Upper lobe of left lung (tissue), 4 donors: ENCODE data around the gene SGMS1.

ENCODE experiments used
- EP300 ChIP-seq, 4 donors: sonication (generic); formaldehyde crosslinking; IDR thresholded peaks; one replicate each; pipeline ENCODE4 v1.5.1; 2017; ENCODE audit warnings: antibody characterized with exemption in 4 of 4, control low read depth in 2 of 4
- TF ChIP-seq, protein P1 (sequence below), 6 experiments: fragments of 450-650 bp in 4 of 6; fragments of 200-600 bp in 2 of 6; sonication (generic) in 2 of 6; IDR thresholded peaks; one replicate each; pipeline ENCODE4 v1.5.1; 2016 to 2019; ENCODE audit warnings: antibody characterized with exemption in 6 of 6

DNA sequence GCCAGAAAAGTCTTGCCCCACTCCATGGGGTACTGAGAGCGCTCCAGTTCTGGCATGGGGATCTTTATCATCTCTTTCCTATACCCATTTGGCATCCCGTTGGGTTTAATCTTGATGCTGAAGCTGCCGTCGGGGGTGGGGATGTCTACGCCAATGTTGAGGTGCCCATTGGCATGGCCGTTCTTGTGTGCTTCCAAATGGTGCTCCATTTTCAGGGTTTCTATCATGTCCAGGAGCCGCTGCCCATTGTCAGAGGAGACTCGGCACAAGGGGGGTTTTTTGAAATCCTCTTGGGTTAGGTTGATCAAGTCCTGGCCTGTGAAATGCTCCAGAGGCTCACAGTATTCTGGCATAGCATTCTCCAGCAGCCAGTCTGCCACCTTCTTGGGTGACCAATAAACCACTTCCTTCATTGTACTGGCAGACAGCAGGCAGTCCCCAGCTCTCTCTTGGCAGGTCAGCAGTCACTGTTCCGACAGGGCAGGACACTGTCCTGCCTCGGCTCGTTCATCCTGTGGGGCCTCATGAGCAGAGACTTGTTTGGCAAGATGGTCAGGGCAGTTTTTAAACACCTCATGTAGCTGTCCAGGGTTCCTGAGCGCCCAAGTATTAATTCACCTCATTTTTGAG lies 279.9 kb downstream of the SGMS1 start:
- TF ChIP-seq, protein P1, sequence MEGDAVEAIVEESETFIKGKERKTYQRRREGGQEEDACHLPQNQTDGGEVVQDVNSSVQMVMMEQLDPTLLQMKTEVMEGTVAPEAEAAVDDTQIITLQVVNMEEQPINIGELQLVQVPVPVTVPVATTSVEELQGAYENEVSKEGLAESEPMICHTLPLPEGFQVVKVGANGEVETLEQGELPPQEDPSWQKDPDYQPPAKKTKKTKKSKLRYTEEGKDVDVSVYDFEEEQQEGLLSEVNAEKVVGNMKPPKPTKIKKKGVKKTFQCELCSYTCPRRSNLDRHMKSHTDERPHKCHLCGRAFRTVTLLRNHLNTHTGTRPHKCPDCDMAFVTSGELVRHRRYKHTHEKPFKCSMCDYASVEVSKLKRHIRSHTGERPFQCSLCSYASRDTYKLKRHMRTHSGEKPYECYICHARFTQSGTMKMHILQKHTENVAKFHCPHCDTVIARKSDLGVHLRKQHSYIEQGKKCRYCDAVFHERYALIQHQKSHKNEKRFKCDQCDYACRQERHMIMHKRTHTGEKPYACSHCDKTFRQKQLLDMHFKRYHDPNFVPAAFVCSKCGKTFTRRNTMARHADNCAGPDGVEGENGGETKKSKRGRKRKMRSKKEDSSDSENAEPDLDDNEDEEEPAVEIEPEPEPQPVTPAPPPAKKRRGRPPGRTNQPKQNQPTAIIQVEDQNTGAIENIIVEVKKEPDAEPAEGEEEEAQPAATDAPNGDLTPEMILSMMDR (IDR thresholded peaks at IDR 0.05) = no peak
- TF ChIP-seq EP300 (IDR thresholded peaks at IDR 0.05) = no peak
